Measurements from ENCODE around the gene PCBP3. TPM values are rescaled to one million over a fixed set of nuclear protein-coding genes. Genes with fewer than 3 reads are reported as not detected.

Gene PCBP3
- total RNA-seq, 1 experiment from 2014 or later, result 10.9 TPM

DNA sequence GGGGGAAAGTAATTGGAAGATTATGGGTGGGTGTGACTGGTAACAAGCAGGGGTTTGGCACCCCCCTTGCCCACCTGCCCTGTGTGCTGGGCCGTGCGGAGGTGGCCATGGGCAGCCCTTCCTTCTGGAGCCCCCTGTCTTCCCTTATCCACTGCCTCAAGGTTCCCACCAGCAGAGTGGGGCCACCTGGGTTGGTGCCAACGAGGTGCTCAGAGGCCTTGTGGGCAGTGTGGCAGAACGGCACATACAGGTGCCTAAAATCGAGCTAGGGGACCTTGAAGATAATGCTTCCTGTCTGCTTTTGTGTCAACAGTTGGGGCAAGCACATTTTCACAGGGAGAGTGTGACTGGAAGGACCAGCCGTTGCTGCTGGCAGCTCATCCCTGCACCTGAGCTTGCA lies 161.8 kb downstream of the PCBP3 start:
- Histone ChIP-seq H3K14ac (ENCODE audit: insufficient read depth, low read length) (no peak overlapping the region), H2BK120ac (ENCODE audit: low read depth, low read length, poor library complexity, severe bottlenecking) (no peak overlapping the region), H2BK12ac (ENCODE audit: insufficient read length, low read depth, low read length) (no peak overlapping the region), H2BK15ac (ENCODE audit: low read depth, low read length) (no peak overlapping the region), H4K91ac (ENCODE audit: insufficient read length, low read depth, low read length) (no peak overlapping the region), H4K8ac (replicated peaks; ENCODE audit: insufficient read length, low read depth, low read length) (no peak overlapping the region), H3K56ac (ENCODE audit: insufficient read length, low read depth, low read length) (no peak overlapping the region), H2BK5ac (ENCODE audit: insufficient read length, low read length) (no peak overlapping the region), H3K4me1 (ENCODE audit: insufficient read depth, low read length) (no peaks in the 10 kb centered on the region), H3K4ac (ENCODE audit: low read depth, low read length) (no peak overlapping the region), H3T11ph (ENCODE audit: low read length) (no peak overlapping the region), H3K79me2 (ENCODE audit: insufficient read depth, low read length) (no peaks in the 10 kb centered on the region), H3K4me2 (ENCODE audit: insufficient read depth, insufficient read length, low read length) (no peak overlapping the region), H4K5ac (ENCODE audit: insufficient read length, low read depth, low read length) (no peak overlapping the region), H2BK20ac (ENCODE audit: low read depth, low read length, poor library complexity, severe bottlenecking) (no peak overlapping the region), H4K20me1 (ENCODE audit: control insufficient read depth, insufficient read depth, insufficient read length) (no peaks in the 10 kb centered on the region), H3K9me3 (ENCODE audit: control insufficient read depth, low read depth, low read length) (no peaks in the 10 kb centered on the region), H3K79me1 (ENCODE audit: insufficient read depth, low read depth, low read length, poor library complexity, severe bottlenecking) (no peaks in the 10 kb centered on the region), H3K9ac (ENCODE audit: extremely low read depth, insufficient read length, low read length) (no peak overlapping the region), H3K23ac (ENCODE audit: insufficient read length, low read depth, low read length) (no peak overlapping the region), H3K27ac (ENCODE audit: insufficient read length, low read depth, low read length) (no peak overlapping the region), H2AFZ (ENCODE audit: low read length) (no peak overlapping the region), H3K23me2 (ENCODE audit: insufficient read length, low read depth, low read length, poor library complexity, severe bottlenecking) (no peaks in the 10 kb centered on the region), H3K27me3 (ENCODE audit: insufficient read depth, low read length) (no peaks in the 10 kb centered on the region), H2AK5ac (ENCODE audit: insufficient read length, low read length) (no peak overlapping the region), H3K18ac (ENCODE audit: insufficient read length, low read depth, low read length) (no peak overlapping the region)
- Mint-ChIP-seq H3K27ac (no peak overlapping the region; a peak in 1 of 7 replicates), H3K36me3 (ENCODE audit: insufficient read depth in 1 of 3, low read depth in 3 of 3) (no peaks in the 10 kb centered on the region), H3K4me3 (no peak overlapping the region), H3K27me3 (ENCODE audit: low read depth) (peaks cover 1% of the 10 kb centered on the region), H3K4me1 (peaks cover 3 to 5% of the 10 kb centered on the region in 2 experiments; a peak in 3 of 4 replicates), H3K9me3 (peaks cover 3 to 4% of the 10 kb centered on the region in 2 experiments; a peak in 3 of 5 replicates)
- no peak for DNase-seq
- TF ChIP-seq, protein P1, sequence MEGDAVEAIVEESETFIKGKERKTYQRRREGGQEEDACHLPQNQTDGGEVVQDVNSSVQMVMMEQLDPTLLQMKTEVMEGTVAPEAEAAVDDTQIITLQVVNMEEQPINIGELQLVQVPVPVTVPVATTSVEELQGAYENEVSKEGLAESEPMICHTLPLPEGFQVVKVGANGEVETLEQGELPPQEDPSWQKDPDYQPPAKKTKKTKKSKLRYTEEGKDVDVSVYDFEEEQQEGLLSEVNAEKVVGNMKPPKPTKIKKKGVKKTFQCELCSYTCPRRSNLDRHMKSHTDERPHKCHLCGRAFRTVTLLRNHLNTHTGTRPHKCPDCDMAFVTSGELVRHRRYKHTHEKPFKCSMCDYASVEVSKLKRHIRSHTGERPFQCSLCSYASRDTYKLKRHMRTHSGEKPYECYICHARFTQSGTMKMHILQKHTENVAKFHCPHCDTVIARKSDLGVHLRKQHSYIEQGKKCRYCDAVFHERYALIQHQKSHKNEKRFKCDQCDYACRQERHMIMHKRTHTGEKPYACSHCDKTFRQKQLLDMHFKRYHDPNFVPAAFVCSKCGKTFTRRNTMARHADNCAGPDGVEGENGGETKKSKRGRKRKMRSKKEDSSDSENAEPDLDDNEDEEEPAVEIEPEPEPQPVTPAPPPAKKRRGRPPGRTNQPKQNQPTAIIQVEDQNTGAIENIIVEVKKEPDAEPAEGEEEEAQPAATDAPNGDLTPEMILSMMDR (conservative IDR thresholded peaks at IDR 0.05), result no peak
- WGBS (ENCODE audit: extremely low coverage, insufficient read length, low lambda C conversion rate), result no CpG with 5 or more reads among the region's 6 CpGs
